ENCODE data around the gene SEPTIN10.

The SEPTIN10 gene

DNA sequence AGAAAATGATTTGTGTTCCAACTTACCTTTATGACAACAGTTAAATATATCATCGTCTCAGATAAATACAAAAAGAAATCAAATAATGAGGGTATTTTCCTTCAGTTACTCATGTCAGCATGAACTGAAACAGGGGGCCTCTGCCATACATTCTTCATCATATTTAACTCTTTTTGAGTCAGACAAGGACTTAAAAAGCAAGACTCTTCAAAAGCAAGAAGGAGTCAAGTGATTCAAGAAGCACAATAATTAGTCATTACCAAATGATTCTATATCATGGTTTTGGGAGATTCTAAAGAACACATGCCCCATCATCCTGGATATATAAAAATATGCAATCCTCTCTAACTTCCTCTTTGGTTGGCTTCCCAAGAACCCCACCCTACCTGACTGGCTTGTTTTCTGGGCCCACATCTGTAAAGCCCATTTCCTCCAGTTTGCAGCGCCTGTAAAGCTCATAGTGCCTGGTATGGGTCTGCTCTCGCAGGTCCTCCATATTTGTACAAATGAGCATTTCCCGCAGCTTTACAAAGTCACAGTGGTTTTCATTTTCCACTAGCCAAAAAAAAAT, 49.7 kb downstream of the SEPTIN10 start:
- H3K4me3 ChIP-seq (ENCODE audit: low read length) = no peak overlapping the region
- peak; percentile 28 for DNase-seq (ENCODE audit: low read depth)
- TF ChIP-seq, protein P1, sequence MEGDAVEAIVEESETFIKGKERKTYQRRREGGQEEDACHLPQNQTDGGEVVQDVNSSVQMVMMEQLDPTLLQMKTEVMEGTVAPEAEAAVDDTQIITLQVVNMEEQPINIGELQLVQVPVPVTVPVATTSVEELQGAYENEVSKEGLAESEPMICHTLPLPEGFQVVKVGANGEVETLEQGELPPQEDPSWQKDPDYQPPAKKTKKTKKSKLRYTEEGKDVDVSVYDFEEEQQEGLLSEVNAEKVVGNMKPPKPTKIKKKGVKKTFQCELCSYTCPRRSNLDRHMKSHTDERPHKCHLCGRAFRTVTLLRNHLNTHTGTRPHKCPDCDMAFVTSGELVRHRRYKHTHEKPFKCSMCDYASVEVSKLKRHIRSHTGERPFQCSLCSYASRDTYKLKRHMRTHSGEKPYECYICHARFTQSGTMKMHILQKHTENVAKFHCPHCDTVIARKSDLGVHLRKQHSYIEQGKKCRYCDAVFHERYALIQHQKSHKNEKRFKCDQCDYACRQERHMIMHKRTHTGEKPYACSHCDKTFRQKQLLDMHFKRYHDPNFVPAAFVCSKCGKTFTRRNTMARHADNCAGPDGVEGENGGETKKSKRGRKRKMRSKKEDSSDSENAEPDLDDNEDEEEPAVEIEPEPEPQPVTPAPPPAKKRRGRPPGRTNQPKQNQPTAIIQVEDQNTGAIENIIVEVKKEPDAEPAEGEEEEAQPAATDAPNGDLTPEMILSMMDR (IDR thresholded peaks at IDR 0.05; ENCODE audit: insufficient read depth, low read depth, low read length, missing control alignments) = no peak

DNA sequence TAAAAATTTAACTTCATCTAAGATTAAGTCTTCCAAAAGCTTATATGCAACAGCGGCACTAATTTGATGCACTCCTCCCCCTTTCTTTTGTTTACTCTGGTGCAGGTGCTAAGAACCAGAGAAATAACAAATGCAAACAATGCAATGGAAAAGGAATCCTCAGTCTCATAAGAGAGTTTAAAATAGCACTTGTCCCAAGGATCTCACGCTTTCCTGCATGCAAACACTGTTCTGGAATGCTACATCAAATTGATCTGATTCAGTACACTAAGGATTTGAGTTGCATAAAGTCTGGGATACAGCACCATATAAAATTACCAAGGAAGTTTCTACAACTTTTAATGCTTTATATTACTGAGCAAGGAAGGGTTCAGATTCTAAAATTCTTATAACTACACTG, 50.5 kb downstream of the SEPTIN10 start:
- TF ChIP-seq, protein P1 (IDR thresholded peaks at IDR 0.05; ENCODE audit: insufficient read depth, low read depth, low read length, missing control alignments) = no peak
- no peak overlapping the region for H3K4me3 ChIP-seq (ENCODE audit: low read length)
- DNase-seq (ENCODE audit: low read depth) = no peak

DNA sequence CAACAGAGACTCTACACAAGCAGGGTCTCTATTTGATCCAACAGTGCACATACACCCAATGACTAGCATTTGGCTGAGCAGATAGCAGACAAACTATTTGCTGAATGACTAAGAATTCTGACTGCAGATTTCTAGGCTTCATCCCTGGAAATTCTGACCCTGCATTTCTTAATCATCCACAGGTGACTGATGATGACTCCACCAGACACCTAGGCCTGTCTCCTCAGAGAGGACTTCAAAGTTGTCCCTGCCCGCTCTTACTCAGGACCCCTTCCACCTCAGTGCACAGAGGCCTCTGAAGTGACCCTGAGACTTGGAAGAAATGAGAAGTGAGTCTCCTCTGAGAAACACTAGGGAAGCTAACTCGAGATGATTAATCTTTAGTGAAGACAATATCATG, 51.3 kb downstream of the SEPTIN10 start:
- TF ChIP-seq, protein P1 (IDR thresholded peaks at IDR 0.05; ENCODE audit: insufficient read depth, low read depth, low read length, missing control alignments) = no peak
- H3K4me3 ChIP-seq (ENCODE audit: low read length) = no peak overlapping the region
- peak; percentile 82 for DNase-seq (ENCODE audit: low read depth)

DNA sequence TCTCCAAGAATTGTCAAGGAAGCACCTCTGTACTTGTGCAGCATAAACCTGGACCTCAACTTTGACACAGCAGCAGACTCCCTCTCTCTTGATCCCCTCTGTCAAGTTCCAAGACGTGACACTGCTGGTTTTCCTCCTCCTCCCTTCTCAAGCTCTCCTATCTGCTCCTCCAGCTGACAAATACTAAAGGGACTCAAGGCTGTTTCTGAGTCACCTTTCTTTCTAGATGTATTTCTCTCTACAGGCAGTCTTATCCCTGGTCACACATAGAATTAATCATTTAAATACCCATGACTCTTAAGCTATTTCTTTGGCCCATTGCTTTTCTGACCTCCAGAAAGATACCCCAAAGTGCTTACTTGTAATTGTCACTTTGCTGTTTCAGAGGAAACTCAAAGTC, 53.5 kb downstream of the SEPTIN10 start:
- TF ChIP-seq, protein P1 (IDR thresholded peaks at IDR 0.05; ENCODE audit: insufficient read depth, low read depth, low read length, missing control alignments) = no peak
- peak; percentile 49 for DNase-seq (ENCODE audit: low read depth)
- no peak overlapping the region for H3K4me3 ChIP-seq (ENCODE audit: low read length)

DNA sequence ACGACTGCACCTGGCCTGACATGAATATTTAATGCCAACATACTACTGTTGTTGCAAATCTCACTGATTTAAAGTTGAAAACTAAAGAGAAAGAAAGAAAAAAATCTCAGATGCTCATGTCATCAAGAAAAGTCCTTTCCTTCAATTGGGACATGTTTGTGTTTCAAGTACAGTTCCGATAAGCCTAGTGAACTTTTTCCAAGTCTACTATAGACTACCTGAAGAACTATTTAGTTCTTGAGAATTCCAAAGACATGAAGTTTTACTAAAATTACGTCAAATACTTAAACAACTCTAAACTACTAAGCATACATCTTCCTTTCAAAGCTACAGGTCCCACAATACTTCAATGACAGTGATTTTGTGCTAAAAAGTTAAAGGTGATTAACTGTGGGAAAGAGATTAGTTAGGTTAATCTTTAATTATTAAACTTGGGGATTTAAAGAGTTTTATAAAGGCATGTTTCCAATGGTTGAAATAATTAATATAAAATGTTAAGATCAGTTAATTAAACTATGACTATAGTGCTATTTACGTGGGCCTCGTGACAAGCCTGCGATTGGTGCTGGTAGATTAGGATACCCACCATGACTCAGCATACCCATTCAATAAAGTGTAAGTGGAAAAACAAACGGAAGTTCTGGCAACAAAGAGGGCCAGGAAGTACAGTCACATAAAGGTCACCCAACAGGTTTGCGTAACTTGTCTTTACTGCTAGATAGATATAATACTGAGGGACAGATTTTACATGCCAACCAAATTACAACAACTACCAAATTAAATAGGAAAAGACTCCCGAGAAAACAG, 55.5 kb downstream of the SEPTIN10 start:
- peak; percentile 92 for DNase-seq (ENCODE audit: low read depth)
- TF ChIP-seq, protein P1 (IDR thresholded peaks at IDR 0.05; ENCODE audit: insufficient read depth, low read depth, low read length, missing control alignments) = no peak
- no peak overlapping the region for H3K4me3 ChIP-seq (ENCODE audit: low read length)

DNA sequence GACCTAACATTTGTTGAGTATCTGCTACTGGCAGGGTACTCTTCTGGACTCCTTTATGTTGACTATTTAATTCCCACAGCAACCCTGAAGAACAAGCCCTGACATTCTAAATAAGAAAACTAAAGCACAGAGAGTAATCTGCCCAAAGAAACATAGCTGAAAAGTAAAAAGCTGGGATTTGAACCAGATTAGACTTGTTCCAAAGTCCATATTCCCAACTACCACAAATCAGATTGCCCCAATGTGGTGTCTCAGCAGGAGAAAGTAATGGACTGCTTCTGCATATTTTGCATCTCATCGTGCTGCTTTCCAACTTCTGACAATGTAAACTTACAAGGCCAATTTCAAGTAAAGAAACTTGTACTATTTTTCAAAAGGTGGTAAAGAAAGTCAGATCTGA, 56.5 kb downstream of the SEPTIN10 start:
- TF ChIP-seq, protein P1 (IDR thresholded peaks at IDR 0.05; ENCODE audit: insufficient read depth, low read depth, low read length, missing control alignments) = no peak
- no peak overlapping the region for H3K4me3 ChIP-seq (ENCODE audit: low read length)
- no peak for DNase-seq (ENCODE audit: low read depth)
